GM06990 (cell line): Measurements from ENCODE around the gene WDR93.

Source experiments
- DNase-seq: peaks from one replicate; pipeline ENCODE4 v3.0.0-alpha.2; 2011; ENCODE audit not compliant: insufficient read length; ENCODE audit errors: extremely low read depth
- H3K27me3 ChIP-seq: replicated peaks from 2 replicates; pipeline ENCODE4 v1.6.0; 2011; ENCODE audit warnings: low read length; ENCODE audit not compliant: control insufficient read depth, insufficient read depth
- H3K36me3 ChIP-seq: 2 replicates; pipeline ENCODE4 v1.5.1; 2011; ENCODE audit warnings: low read length; ENCODE audit not compliant: control insufficient read depth, insufficient read depth
- H3K4me3 ChIP-seq: replicated peaks from 2 replicates; pipeline ENCODE4 v1.5.1; 2011; ENCODE audit warnings: low read depth, mild to moderate bottlenecking, control low read depth, low read length
- CTCF ChIP-seq: IDR thresholded peaks from 2 replicates; pipeline ENCODE4 v1.5.1; 2011; ENCODE audit warnings: low read length, control low read depth, mild to moderate bottlenecking, inconsistent platforms; ENCODE audit not compliant: insufficient read depth, poor library complexity, severe bottlenecking

The WDR93 gene

GRCh38 chr15:89768071-89768500, 77.5 kb downstream of the WDR93 start:
- no peak for DNase-seq
- Histone ChIP-seq H3K4me3 (no peak overlapping the region), H3K27me3 (no peaks in the 10 kb centered on the region), H3K36me3 (no peaks in the 10 kb centered on the region)
- no peak for TF ChIP-seq CTCF

- no peak for TF ChIP-seq CTCF
- Histone ChIP-seq H3K36me3 (no peaks in the 10 kb centered on the region), H3K27me3 (no peaks in the 10 kb centered on the region), H3K4me3 (no peak overlapping the region)
- DNase-seq: no peak
Observed at GRCh38 chr15:89769366-89769765, 78.8 kb downstream of the WDR93 start.

GRCh38 chr15:89770041-89770440, 79.4 kb downstream of the WDR93 start:
- TF ChIP-seq CTCF: no peak
- Histone ChIP-seq H3K4me3 (no peak overlapping the region), H3K36me3 (no peaks in the 10 kb centered on the region), H3K27me3 (no peaks in the 10 kb centered on the region)
- no peak for DNase-seq

GRCh38 chr15:89772932-89773583, 82.4 kb downstream of the WDR93 start:
- H3K4me3 ChIP-seq: no peak overlapping the region
- no peak for DNase-seq
- no peaks in the 10 kb centered on the region for H3K27me3 ChIP-seq
- H3K36me3 ChIP-seq: no peaks in the 10 kb centered on the region
- TF ChIP-seq CTCF: no peak

- no peaks in the 10 kb centered on the region for H3K27me3 ChIP-seq
- TF ChIP-seq CTCF: no peak
- H3K36me3 ChIP-seq: no peaks in the 10 kb centered on the region
- no peak for DNase-seq
- no peak overlapping the region for H3K4me3 ChIP-seq
Observed at GRCh38 chr15:89774492-89774891, 83.9 kb downstream of the WDR93 start.

- TF ChIP-seq CTCF: no peak
- no peak for DNase-seq
- Histone ChIP-seq H3K27me3 (no peaks in the 10 kb centered on the region), H3K36me3 (no peaks in the 10 kb centered on the region), H3K4me3 (no peak overlapping the region)
Observed at GRCh38 chr15:89775815-89776214, 85.2 kb downstream of the WDR93 start.
